H1 (cell line): Measurements from ENCODE around the gene AGAP3. TPM values are rescaled to one million over a fixed set of nuclear protein-coding genes. Genes with fewer than 3 reads are reported as not detected.

Experiments used
- CTCF ChIA-PET: fragments of 300-600 bp; sonication (Branson Sonifier 250); formaldehyde crosslinking; loops from one replicate; lab custom pipeline; 2021; ENCODE audit not compliant: partially characterized antibody; lab: Charles Lee
- POLR2A ChIA-PET: fragments of 300-600 bp; sonication (Branson Sonifier 250); formaldehyde crosslinking; loops from one replicate; lab custom pipeline; 2021; ENCODE audit warnings: inconsistent platforms; ENCODE audit not compliant: partially characterized antibody; lab: Charles Lee
- DNase-seq, 2 experiments: peaks; one replicate each; pipeline versions ENCODE4 v3.0.0 to v3.0.0-alpha.2; 2010 to 2022; ENCODE audit warnings: low spot score in 2 of 2, low read depth in 1 of 2, mixed read lengths in 1 of 2
- FAIRE-seq: peaks from 2 replicates; lab custom pipeline; 2011; peaks lifted over from hg19 to GRCh38; lab: Jason Lieb, UNC
- H2AFZ ChIP-seq: 2 replicates; pipeline ENCODE4 v1.8.1; 2012; ENCODE audit warnings: low read length, inconsistent platforms
- H2AK5ac ChIP-seq: 2 replicates; pipeline ENCODE4 v1.6.1; 2013; ENCODE audit warnings: low read depth, low read length
- H2BK120ac ChIP-seq: replicated peaks from 2 replicates; pipeline ENCODE3; 2013; ENCODE audit warnings: low read depth, low read length, inconsistent platforms
- H2BK12ac ChIP-seq: 2 replicates; pipeline ENCODE4 v1.6.1; 2013; ENCODE audit warnings: low read depth, low read length
- H2BK15ac ChIP-seq: 2 replicates; pipeline ENCODE4 v1.6.1; 2013; ENCODE audit warnings: low read length
- H2BK20ac ChIP-seq: 2 replicates; pipeline ENCODE4 v1.6.1; 2013; ENCODE audit warnings: low read length
- H2BK5ac ChIP-seq: 2 replicates; pipeline ENCODE4 v1.6.1; 2013; ENCODE audit warnings: low read depth, low read length
- H3K14ac ChIP-seq: 2 replicates; pipeline ENCODE4 v1.6.1; 2013; ENCODE audit warnings: inconsistent platforms; ENCODE audit not compliant: insufficient read length
- H3K18ac ChIP-seq: 2 replicates; pipeline ENCODE4 v1.6.1; 2013; ENCODE audit warnings: low read length; ENCODE audit errors: extremely low read depth
- H3K23ac ChIP-seq: 2 replicates; pipeline ENCODE4 v1.6.1; 2013; ENCODE audit warnings: inconsistent platforms; ENCODE audit not compliant: insufficient read length
- H3K23me2 ChIP-seq: 2 replicates; pipeline ENCODE4 v1.6.1; 2013; ENCODE audit warnings: low read depth, low read length
- H3K27ac ChIP-seq: 2 replicates; pipeline ENCODE4 v1.6.1; 2011; ENCODE audit warnings: low read depth, low read length, inconsistent platforms
- H3K27me3 ChIP-seq, 4 experiments: replicated peaks in 1 of 4; 1 replicate in 1 of 4; 2 replicates in 3 of 4; pipeline versions ENCODE4 v1.6.1 to v1.8.1; 2011 to 2013; ENCODE audit warnings: low read length in 3 of 4, mild to moderate bottlenecking in 3 of 4, inconsistent platforms in 2 of 4, mixed read lengths in 2 of 4, moderate library complexity in 1 of 4; ENCODE audit not compliant: control insufficient read depth in 3 of 4, insufficient read depth in 3 of 4; ENCODE audit errors: extremely low read depth in 1 of 4
- H3K36me3 ChIP-seq, 4 experiments: 2 replicates each; pipeline versions ENCODE4 v1.6.1 to v1.8.1; 2011 to 2013; ENCODE audit warnings: mild to moderate bottlenecking in 4 of 4, low read length in 3 of 4, moderate library complexity in 2 of 4, control low read depth in 1 of 4, inconsistent platforms in 1 of 4; ENCODE audit not compliant: insufficient read depth in 4 of 4, control insufficient read depth in 2 of 4
- H3K4ac ChIP-seq: replicated peaks from 2 replicates; pipeline ENCODE3; 2013; ENCODE audit warnings: low read length, low read depth, mixed read lengths, inconsistent platforms; ENCODE audit not compliant: insufficient read length
- H3K4me1 ChIP-seq, 4 experiments: replicated peaks in 1 of 4; 1 replicate in 1 of 4; 2 replicates in 3 of 4; pipeline versions ENCODE4 v1.6.1 to v1.8.1; 2011 to 2013; ENCODE audit warnings: low read length in 3 of 4, inconsistent platforms in 2 of 4, mixed read lengths in 1 of 4; ENCODE audit not compliant: insufficient read depth in 4 of 4, control insufficient read depth in 3 of 4
- H3K4me2 ChIP-seq, 2 experiments: 2 replicates each; pipeline versions ENCODE4 v1.6.1 to v1.8.1; 2011 to 2013; ENCODE audit warnings: low read depth in 2 of 2, low read length in 2 of 2, control low read depth in 1 of 2, inconsistent platforms in 1 of 2, mild to moderate bottlenecking in 1 of 2; ENCODE audit not compliant: insufficient read depth in 1 of 2
- H3K4me3 ChIP-seq, 4 experiments: fragments of 200-600, 300-600 bp in 1 of 4; sonication (generic), shearing (Covaris generic), sonication (Bioruptor Twin) in 1 of 4; 2 replicates each; pipeline versions ENCODE4 v1.5.1 to v1.8.1; 2011 to 2016; ENCODE audit warnings: low read length in 4 of 4, low read depth in 3 of 4, control low read depth in 2 of 4, inconsistent platforms in 2 of 4, mild to moderate bottlenecking in 2 of 4, mixed read lengths in 1 of 4, moderate library complexity in 1 of 4; ENCODE audit not compliant: insufficient read depth in 2 of 4; ENCODE audit errors: extremely low read depth in 1 of 4
- H3K56ac ChIP-seq: replicated peaks from 2 replicates; pipeline ENCODE3; 2013; ENCODE audit warnings: low read depth, mild to moderate bottlenecking, mixed read lengths, low read length, inconsistent platforms; ENCODE audit not compliant: insufficient read length
- H3K79me1 ChIP-seq: 2 replicates; pipeline ENCODE4 v1.6.1; 2013; ENCODE audit warnings: low read depth, low read length, control low read depth
- H3K79me2 ChIP-seq, 2 experiments: 2 replicates each; pipeline versions ENCODE4 v1.6.1 to v1.8.1; 2012 to 2013; ENCODE audit warnings: low read length in 2 of 2, mild to moderate bottlenecking in 2 of 2, inconsistent platforms in 1 of 2; ENCODE audit not compliant: insufficient read depth in 2 of 2, control insufficient read depth in 1 of 2
- H3K9ac ChIP-seq, 4 experiments: replicated peaks in 1 of 4; 1 replicate in 1 of 4; 2 replicates in 3 of 4; pipeline versions ENCODE4 v1.6.1 to v1.8.1; 2011 to 2013; ENCODE audit warnings: low read depth in 3 of 4, low read length in 3 of 4, control low read depth in 2 of 4, mild to moderate bottlenecking in 2 of 4, moderate library complexity in 2 of 4, inconsistent platforms in 1 of 4; ENCODE audit errors: extremely low read depth in 1 of 4
- H3K9me3 ChIP-seq, 2 experiments: 2 replicates each; pipeline versions ENCODE4 v1.6.1 to v1.8.1; 2012 to 2013; ENCODE audit warnings: mild to moderate bottlenecking in 2 of 2, moderate library complexity in 2 of 2, control low read depth in 1 of 2, inconsistent platforms in 1 of 2, low read depth in 1 of 2, low read length in 1 of 2, mixed read lengths in 1 of 2; ENCODE audit not compliant: insufficient read depth in 2 of 2
- H4K20me1 ChIP-seq, 2 experiments: replicated peaks in 1 of 2; 2 replicates each; pipeline versions ENCODE3 to v1.8.1; 2011 to 2013; ENCODE audit warnings: inconsistent platforms in 2 of 2, low read length in 2 of 2, mild to moderate bottlenecking in 1 of 2; ENCODE audit not compliant: insufficient read depth in 2 of 2, control insufficient read depth in 1 of 2
- H4K5ac ChIP-seq: 2 replicates; pipeline ENCODE4 v1.6.1; 2013; ENCODE audit warnings: low read length, low read depth, mixed read lengths, inconsistent platforms; ENCODE audit not compliant: insufficient read length
- H4K8ac ChIP-seq: 2 replicates; pipeline ENCODE4 v1.8.0; 2013; ENCODE audit warnings: mild to moderate bottlenecking, moderate library complexity, low read length, inconsistent platforms; ENCODE audit not compliant: insufficient read depth; ENCODE audit errors: extremely low read depth
- H4K91ac ChIP-seq: replicated peaks from 2 replicates; pipeline ENCODE3; 2013; ENCODE audit warnings: low read length, mixed read lengths, inconsistent platforms; ENCODE audit not compliant: insufficient read length
- CTBP2 ChIP-seq: IDR thresholded peaks from 2 replicates; pipeline ENCODE4 v1.7.0; 2011; ENCODE audit warnings: borderline replicate concordance, mild to moderate bottlenecking, moderate library complexity, mixed read lengths, low read length; ENCODE audit not compliant: insufficient read depth, insufficient read length
- PHF8 ChIP-seq: fragments of 200-600 bp; sonication (generic); conservative IDR thresholded peaks from 2 replicates; pipeline ENCODE4 v1.7.1; 2012; ENCODE audit warnings: low read depth, mild to moderate bottlenecking, inconsistent platforms, low read length, moderate library complexity
- POLR2AphosphoS5 ChIP-seq: IDR thresholded peaks from 2 replicates; pipeline ENCODE4 v1.6.1; 2011; ENCODE audit warnings: low read depth, low read length
- SIN3A ChIP-seq, 2 experiments: IDR thresholded peaks in 1 of 2; conservative IDR thresholded peaks in 1 of 2; 2 replicates each; pipeline ENCODE4 v1.6.1; 2011 to 2012; ENCODE audit warnings: low read length in 2 of 2, improper control_type of control experiment in 1 of 2, low read depth in 1 of 2, mild to moderate bottlenecking in 1 of 2
- SP4 ChIP-seq: IDR thresholded peaks from 2 replicates; pipeline ENCODE4 v1.6.1; 2012; ENCODE audit warnings: low read length, inconsistent platforms
- SUZ12 ChIP-seq: fragments of 200-600 bp; sonication (generic); IDR thresholded peaks from 2 replicates; pipeline ENCODE4 v1.6.1; 2012; ENCODE audit warnings: mild to moderate bottlenecking, inconsistent platforms, low read length, moderate library complexity, mixed read lengths
- WGBS, 2 experiments: shearing (Covaris generic) in 1 of 2; methylation state at CpG; one replicate each; pipeline versions ENCODE4 v1.1.6 to v1.1.7; 2013 to 2015; ENCODE audit warnings: low lambda C conversion rate in 2 of 2, mixed read lengths in 2 of 2, inconsistent platforms in 1 of 2, low coverage in 1 of 2, missing lambda C conversion rate in 1 of 2; ENCODE audit not compliant: insufficient replicate concordance in 2 of 2, insufficient coverage in 1 of 2, insufficient read length in 1 of 2; ENCODE audit errors: extremely low coverage in 1 of 2, missing lambda C conversion rate in 1 of 2; 5-methylcytosine and 5-hydroxymethylcytosine counted together
- polyA plus RNA-seq, 7 experiments: library from polyadenylated mRNA; depleted of rRNA in 3 of 7; stranded (reverse) in 5 of 7; unstranded in 2 of 7; fragments of >200 nt in 5 of 7; fragments of 200-250 nt in 2 of 7; gene quantifications; 1 replicate in 5 of 7; 2 replicates in 1 of 7; 4 replicates in 1 of 7; pipeline versions ENCODE4 v1.2.1 to v1.2.3, GENCODE V29; 2011 to 2013; ENCODE audit warnings: missing spikeins in 2 of 7, mixed read lengths in 2 of 7
- total RNA-seq: library from RNA; stranded (reverse); fragmentation: NEBNext Ultra II Directional; extraction: Animal tissue kit (Norgen Biotek cat#: 25700); gene quantifications from 2 replicates; pipeline ENCODE4 v1.2.1, GENCODE V29; 2021
- TF ChIP-seq, protein P1 (sequence below), 3 experiments: IDR thresholded peaks; 1 replicate in 2 of 3; 2 replicates in 1 of 3; pipeline versions ENCODE4 v1.5.1 to v1.6.1; 2011; ENCODE audit warnings: low read length in 3 of 3, mild to moderate bottlenecking in 3 of 3, inconsistent platforms in 2 of 3, low read depth in 1 of 3, moderate library complexity in 1 of 3; ENCODE audit not compliant: insufficient read depth in 1 of 3; ENCODE audit errors: control extremely low read depth in 1 of 3

Gene AGAP3
- total and polyA plus RNA-seq, 2 of the 8 experiments (the other 6 are each of a cell fraction or from before 2014, with no cell fraction given) = 66.4 to 120 TPM

DNA sequence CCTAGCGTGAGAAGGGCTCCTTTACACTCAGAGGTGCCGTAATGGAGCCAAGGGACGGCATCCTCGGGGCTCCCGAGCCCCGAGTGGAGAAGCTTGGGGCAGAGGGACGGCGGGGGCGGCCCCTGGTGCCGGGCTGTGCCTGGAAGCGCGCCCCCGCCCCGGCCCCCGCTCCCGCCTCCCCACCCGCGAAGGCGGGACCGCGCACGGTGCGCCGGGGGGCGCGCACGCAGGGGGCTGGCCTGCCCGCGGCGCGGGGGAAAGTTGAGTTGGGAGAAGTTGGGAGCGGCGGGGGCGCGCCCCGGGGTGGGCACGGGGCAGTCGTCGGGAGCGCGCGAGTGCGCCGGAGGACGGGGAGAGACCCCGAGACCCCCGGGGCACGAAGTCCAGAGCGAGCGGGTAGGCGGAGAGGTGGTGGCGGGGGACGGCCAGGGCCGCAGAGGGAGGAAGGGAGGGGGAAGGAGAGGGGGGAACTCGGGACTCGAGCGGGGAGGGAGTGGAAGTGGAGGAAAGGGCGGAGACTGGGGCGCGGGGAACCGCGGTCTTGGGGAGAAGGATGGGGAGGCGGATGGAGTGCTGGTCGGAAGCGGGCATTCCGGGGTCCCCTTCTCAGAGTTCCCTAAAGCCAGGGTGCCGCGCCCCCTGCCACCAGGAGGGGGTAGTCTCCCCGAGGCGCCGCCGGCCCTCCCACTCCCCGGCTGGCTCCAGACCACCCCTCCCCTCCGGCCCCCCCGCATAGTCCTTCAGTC is 26.7 kb upstream of the AGAP3 start, which contains the start of gene SLC4A2:
SLC4A2 (plus strand) TSS at position 223 of the 746 bp plus-strand sequence. CDS start 2,399 bp downstream, outside the sequence.
- Histone ChIP-seq H3K9me3 (no peaks in the 10 kb centered on the region), H3K56ac (no peak within 1 kb of the TSS), H3K18ac (peak within 1 kb of the TSS; percentile 71), H3K4me3 (peak within 1 kb of the TSS; percentile 59 to 91 (median 74)), H3K9ac (peak within 1 kb of the TSS in 3 of 4 experiments; percentile 29 to 62 (median 35); a peak in 6 of 7 replicates), H3K79me1 (0 out of 2 replicates have a peak, but pooled peaks cover 3% of the 10 kb centered on the region), H2BK120ac (no peak within 1 kb of the TSS), H3K27ac (0 out of 2 replicates have a peak within 1 kb of the TSS, but pooled peaks have one; percentile 61), H3K23ac (no peak within 1 kb of the TSS), H2BK20ac (peak within 1 kb of the TSS; percentile 34; the same call in 1 of the 2 replicates), H2AFZ (no peak within 1 kb of the TSS), H3K36me3 (peaks cover 0 to 3% (median 1%) of the 10 kb centered on the region in 4 experiments; a peak in 2 of 8 replicates), H4K91ac (peak within 1 kb of the TSS; percentile 48), H3K23me2 (peaks cover 33% of the 10 kb centered on the region), H4K20me1 (peaks cover 2 to 4% of the 10 kb centered on the region in 2 experiments), H2BK15ac (peak within 1 kb of the TSS; percentile 19; the same call in 1 of the 2 replicates), H4K5ac (peak within 1 kb of the TSS; percentile 72), H3K4me2 (peak within 1 kb of the TSS; percentile 86 to 99), H2BK12ac (peak within 1 kb of the TSS; percentile 80; the same call in 1 of the 2 replicates), H3K79me2 (peaks cover 0 to 8% of the 10 kb centered on the region in 2 experiments; a peak in 1 of 4 replicates), H2BK5ac (peak within 1 kb of the TSS; percentile 71), H3K14ac (no peak within 1 kb of the TSS), H3K27me3 (peaks cover 0 to 9% (median 4%) of the 10 kb centered on the region in 4 experiments; a peak in 5 of 7 replicates), H4K8ac (peak within 1 kb of the TSS; percentile 45), H3K4me1 (peaks cover 9 to 42% (median 32%) of the 10 kb centered on the region in 4 experiments), H3K4ac (peak within 1 kb of the TSS; percentile 89), H2AK5ac (no peak within 1 kb of the TSS; the same call in 1 of the 2 replicates)
- WGBS, 2 experiments = 0% methylated on average over 7 of the region's 75 CpGs; no CpG with 5 or more reads in 1 of the 2 experiments
- ChIA-PET POLR2A (interaction anchor here (0.8 to 2.0 kb wide), 11 partner anchors 9 to 51 kb away, joined by 3 to 15 read pairs (median 5); partner anchors contain the start of genes ABCB8 and TMUB1), CTCF (interaction anchor here (0.7 to 9.7 kb wide), 13 partner anchors 18 to 85 kb away, joined by 3 to 88 read pairs (median 5); no protein-coding TSS in a partner anchor)
- FAIRE-seq (no peak), DNase-seq (peak in 1 of 2 experiments; percentile 88)
- peak; percentile 49 for TF ChIP-seq CTBP2
- TF ChIP-seq PHF8 = peak; percentile 45; the same call in 1 of the 2 replicates
- TF ChIP-seq POLR2AphosphoS5 = no peak
- TF ChIP-seq SIN3A (conservative IDR thresholded peaks at IDR 0.05 in 1 of 2, IDR thresholded peaks at IDR 0.05 in 1 of 2; ENCODE audit: low read depth in 1 of 2, low read length in 2 of 2) = peak in 1 of 2 experiments; percentile 72; a peak in 2 of 4 replicates
- no peak for TF ChIP-seq SUZ12
- no peak for TF ChIP-seq SP4
- TF ChIP-seq, protein P1, sequence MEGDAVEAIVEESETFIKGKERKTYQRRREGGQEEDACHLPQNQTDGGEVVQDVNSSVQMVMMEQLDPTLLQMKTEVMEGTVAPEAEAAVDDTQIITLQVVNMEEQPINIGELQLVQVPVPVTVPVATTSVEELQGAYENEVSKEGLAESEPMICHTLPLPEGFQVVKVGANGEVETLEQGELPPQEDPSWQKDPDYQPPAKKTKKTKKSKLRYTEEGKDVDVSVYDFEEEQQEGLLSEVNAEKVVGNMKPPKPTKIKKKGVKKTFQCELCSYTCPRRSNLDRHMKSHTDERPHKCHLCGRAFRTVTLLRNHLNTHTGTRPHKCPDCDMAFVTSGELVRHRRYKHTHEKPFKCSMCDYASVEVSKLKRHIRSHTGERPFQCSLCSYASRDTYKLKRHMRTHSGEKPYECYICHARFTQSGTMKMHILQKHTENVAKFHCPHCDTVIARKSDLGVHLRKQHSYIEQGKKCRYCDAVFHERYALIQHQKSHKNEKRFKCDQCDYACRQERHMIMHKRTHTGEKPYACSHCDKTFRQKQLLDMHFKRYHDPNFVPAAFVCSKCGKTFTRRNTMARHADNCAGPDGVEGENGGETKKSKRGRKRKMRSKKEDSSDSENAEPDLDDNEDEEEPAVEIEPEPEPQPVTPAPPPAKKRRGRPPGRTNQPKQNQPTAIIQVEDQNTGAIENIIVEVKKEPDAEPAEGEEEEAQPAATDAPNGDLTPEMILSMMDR (IDR thresholded peaks at IDR 0.05; ENCODE audit: control extremely low read depth in 1 of 3, insufficient read depth in 1 of 3, low read depth in 1 of 3, low read length in 3 of 3) = peak in 2 of 3 experiments; percentile 20 to 22; a peak in 2 of 4 replicates
